HEK293 (cell line): ENCODE measurements around the gene GNB2.

ENCODE experiments used
- CTCF ChIA-PET: fragments of 350-600 bp; formaldehyde crosslinking; extraction: SDS; loops from one replicate; lab custom pipeline; 2021; ENCODE audit warnings: antibody characterized with exemption; lab: Yijun Ruan, JAX
- POLR2A ChIA-PET: fragments of 300-600 bp; formaldehyde crosslinking; extraction: SDS; loops from one replicate; lab custom pipeline; 2020; ENCODE audit warnings: antibody characterized with exemption, inconsistent platforms; lab: Yijun Ruan, JAX
- H3K27ac ChIP-seq: fragments of 200-500 bp; sonication (Bioruptor generic); 2 replicates; pipeline ENCODE4 v1.5.1; 2014; ENCODE audit warnings: low read depth, low read length, control low read depth, inconsistent platforms; ENCODE audit errors: extremely low read depth
- H3K36me3 ChIP-seq, 2 experiments: fragments of 200-500 bp in 1 of 2; sonication (Bioruptor generic) in 1 of 2; 1 replicate in 1 of 2; 2 replicates in 1 of 2; pipeline ENCODE4 v1.5.1; 2014 to 2017; ENCODE audit warnings: inconsistent platforms in 2 of 2, low read length in 2 of 2; ENCODE audit not compliant: control insufficient read depth in 2 of 2, insufficient read depth in 1 of 2
- H3K4me1 ChIP-seq: fragments of 200-500 bp; sonication (Bioruptor generic); 2 replicates; pipeline ENCODE4 v1.5.1; 2014; ENCODE audit warnings: mild to moderate bottlenecking, low read length, inconsistent platforms; ENCODE audit not compliant: control insufficient read depth, insufficient read depth
- H3K4me3 ChIP-seq: 2 replicates; pipeline ENCODE4 v1.5.1; 2011; ENCODE audit warnings: low read depth, mild to moderate bottlenecking, control low read depth, low read length, moderate library complexity
- H3K9me3 ChIP-seq: fragments of 200-500 bp; sonication (Bioruptor generic); 2 replicates; pipeline ENCODE4 v1.5.1; 2014; ENCODE audit warnings: low read depth, low read length, inconsistent platforms; ENCODE audit not compliant: control insufficient read depth, insufficient read depth
- BCL11B ChIP-seq: fragments of 450-650 bp; formaldehyde crosslinking; IDR thresholded peaks from 2 replicates; pipeline ENCODE4 v1.5.1; 2016; ENCODE audit warnings: low read depth, missing biosample characterization, missing genetic modification characterization
- ELK4 ChIP-seq: IDR thresholded peaks from 2 replicates; pipeline ENCODE4 v1.6.1; 2011; ENCODE audit warnings: mild to moderate bottlenecking, low read depth, low read length, borderline replicate concordance
- GLIS2 ChIP-seq: fragments of 450-650 bp; formaldehyde crosslinking; IDR thresholded peaks from 2 replicates; pipeline ENCODE4 v1.5.1; 2016; ENCODE audit warnings: missing biosample characterization, missing genetic modification characterization
- PRDM10 ChIP-seq: fragments of 450-650 bp; formaldehyde crosslinking; IDR thresholded peaks from 2 replicates; pipeline ENCODE4 v1.5.1; 2016; ENCODE audit warnings: missing biosample characterization, missing genetic modification characterization
- SCRT2 ChIP-seq: fragments of 450-650 bp; formaldehyde crosslinking; IDR thresholded peaks from 2 replicates; pipeline ENCODE4 v1.5.1; 2016; ENCODE audit warnings: missing biosample characterization, missing genetic modification characterization
- ZBTB44 ChIP-seq: fragments of 450-650 bp; IDR thresholded peaks from 2 replicates; pipeline ENCODE4 v1.5.1; 2018; ENCODE audit warnings: missing biosample characterization, mild to moderate bottlenecking, missing genetic modification characterization
- ZNF600 ChIP-seq: fragments of 450-650 bp; formaldehyde crosslinking; IDR thresholded peaks from 2 replicates; pipeline ENCODE4 v1.5.1; 2016; ENCODE audit warnings: missing biosample characterization, missing genetic modification characterization
- ZNF610 ChIP-seq: fragments of 450-650 bp; formaldehyde crosslinking; IDR thresholded peaks from 2 replicates; pipeline ENCODE4 v1.5.1; 2016; ENCODE audit warnings: missing biosample characterization, missing genetic modification characterization, borderline replicate concordance
- TF ChIP-seq, protein P1 (sequence below): fragments of 450-650 bp; formaldehyde crosslinking; IDR thresholded peaks from 2 replicates; pipeline ENCODE4 v1.5.1; 2016; ENCODE audit warnings: missing biosample characterization, missing genetic modification characterization

GNB2 gene

DNA sequence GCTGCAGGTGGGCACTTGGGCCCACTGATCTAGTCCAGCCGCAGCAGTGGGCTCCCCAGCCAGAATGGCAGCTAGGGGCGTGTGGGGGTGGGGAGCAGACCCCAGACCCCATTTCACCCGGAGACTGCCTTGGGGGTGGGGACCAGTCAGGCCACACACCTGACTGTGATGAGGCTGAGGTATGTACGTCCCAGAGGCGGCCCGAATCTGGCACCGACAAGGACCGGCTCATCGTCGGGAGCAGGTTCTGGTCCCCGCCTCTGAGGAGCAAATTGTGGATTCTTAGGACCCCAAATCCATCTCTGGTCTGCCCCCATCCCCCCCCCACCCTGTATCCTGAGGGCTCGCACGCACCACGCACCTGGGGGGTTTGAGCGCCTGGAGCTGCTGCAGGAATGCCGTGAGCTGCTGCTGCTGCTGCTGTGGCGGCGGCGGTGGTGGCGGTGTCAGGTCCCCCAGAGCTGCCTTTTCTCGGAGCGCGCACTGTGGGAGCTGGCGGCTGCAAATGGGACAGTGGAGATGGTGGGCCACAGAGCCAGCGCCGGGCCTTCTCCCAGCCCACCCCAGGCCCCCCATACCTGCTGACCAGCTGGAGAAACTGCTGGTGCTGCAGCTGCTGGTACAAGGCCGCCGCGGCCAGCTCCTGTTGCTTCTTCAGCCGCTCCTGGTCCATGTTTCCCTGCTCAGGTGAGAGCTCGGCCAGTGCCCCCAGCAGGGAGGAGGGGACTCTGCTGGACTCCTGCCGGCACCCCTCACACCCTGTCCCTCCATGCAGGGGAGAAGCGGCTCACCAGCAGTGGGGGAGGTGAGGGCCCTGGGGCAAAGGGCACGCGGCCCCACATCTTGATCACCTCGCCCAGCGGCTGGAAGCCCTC lies 10.4 kb downstream of the GNB2 start:
- Histone ChIP-seq H3K36me3 (peaks cover 0 to 92% of the 10 kb centered on the region in 2 experiments; a peak in 2 of 3 replicates), H3K27ac (no peak overlapping the region), H3K9me3 (no peaks in the 10 kb centered on the region), H3K4me3 (no peak overlapping the region)
- POLR2A ChIA-PET, result interaction anchor here (1.4 kb wide), 1 partner anchor 9 kb away, joined by 5 read pairs; no protein-coding TSS in a partner anchor
- TF ChIP-seq PRDM10 (tag by site-specific recombination) (peak; percentile 6; the same call in 1 of the 2 replicates), GLIS2 (tag by site-specific recombination) (peak; percentile 15; the same call in 1 of the 2 replicates), SCRT2 (tag by site-specific recombination) (peak; percentile 46), ZNF610 (tag by site-specific recombination) (no peak), ELK4 (no peak), BCL11B (tag by site-specific recombination) (0 out of 2 replicates have a peak, but pooled peaks have one; percentile 22)
- TF ChIP-seq, protein P1, sequence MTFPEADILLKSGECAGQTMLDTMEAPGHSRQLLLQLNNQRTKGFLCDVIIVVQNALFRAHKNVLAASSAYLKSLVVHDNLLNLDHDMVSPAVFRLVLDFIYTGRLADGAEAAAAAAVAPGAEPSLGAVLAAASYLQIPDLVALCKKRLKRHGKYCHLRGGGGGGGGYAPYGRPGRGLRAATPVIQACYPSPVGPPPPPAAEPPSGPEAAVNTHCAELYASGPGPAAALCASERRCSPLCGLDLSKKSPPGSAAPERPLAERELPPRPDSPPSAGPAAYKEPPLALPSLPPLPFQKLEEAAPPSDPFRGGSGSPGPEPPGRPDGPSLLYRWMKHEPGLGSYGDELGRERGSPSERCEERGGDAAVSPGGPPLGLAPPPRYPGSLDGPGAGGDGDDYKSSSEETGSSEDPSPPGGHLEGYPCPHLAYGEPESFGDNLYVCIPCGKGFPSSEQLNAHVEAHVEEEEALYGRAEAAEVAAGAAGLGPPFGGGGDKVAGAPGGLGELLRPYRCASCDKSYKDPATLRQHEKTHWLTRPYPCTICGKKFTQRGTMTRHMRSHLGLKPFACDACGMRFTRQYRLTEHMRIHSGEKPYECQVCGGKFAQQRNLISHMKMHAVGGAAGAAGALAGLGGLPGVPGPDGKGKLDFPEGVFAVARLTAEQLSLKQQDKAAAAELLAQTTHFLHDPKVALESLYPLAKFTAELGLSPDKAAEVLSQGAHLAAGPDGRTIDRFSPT (tag by site-specific recombination), result peak; percentile 52; the same call in 1 of the 2 replicates
- TF ChIP-seq, all 188 proteins: peak for 5
- CTCF ChIA-PET, result interaction anchor here (0.6 to 1.4 kb wide), 3 partner anchors 8 to 215 kb away, joined by 3 to 11 read pairs (median 3); no protein-coding TSS in a partner anchor
- peaks cover 6% of the 10 kb centered on the region; the same call in 1 of the 2 replicates for H3K4me1 ChIP-seq

DNA sequence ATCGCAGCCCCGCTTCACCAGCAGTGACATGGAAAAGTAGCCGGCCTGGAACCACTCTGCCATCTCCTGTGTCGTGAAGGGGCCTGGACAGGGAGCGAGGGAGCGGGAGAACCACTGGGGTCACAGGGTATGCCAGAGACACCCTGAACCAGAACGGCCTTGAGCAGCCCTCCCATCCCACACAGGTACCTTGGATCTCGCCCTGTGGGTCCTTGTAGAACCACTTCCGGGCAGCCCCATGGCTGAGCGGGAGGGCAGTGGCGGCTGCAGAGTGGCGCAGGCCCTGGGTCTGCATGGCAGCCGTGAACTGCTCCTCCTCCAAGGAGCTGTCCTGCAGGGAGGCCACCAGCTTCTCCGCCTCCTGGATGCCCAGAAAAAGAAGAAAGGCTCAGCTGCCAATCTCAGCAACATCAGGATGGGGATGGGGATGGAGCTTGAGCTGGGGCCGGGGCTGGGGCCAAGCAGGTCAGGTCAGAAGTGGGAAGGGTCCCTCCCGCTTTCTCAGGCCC lies 11.0 kb downstream of the GNB2 start:
- H3K4me3 ChIP-seq, result no peak overlapping the region
- peaks cover 0 to 94% of the 10 kb centered on the region in 2 experiments; a peak in 2 of 3 replicates for H3K36me3 ChIP-seq
- H3K27ac ChIP-seq, result no peak overlapping the region
- ChIA-PET POLR2A (interaction anchor here (1.2 kb wide), 1 partner anchor 21 kb away, joined by 3 read pairs; the partner anchor contains the start of gene POP7), CTCF (interaction anchor here (0.6 kb wide), 1 partner anchor 216 kb away, joined by 3 read pairs; no protein-coding TSS in a partner anchor)
- H3K4me1 ChIP-seq, result peaks cover 1% of the 10 kb centered on the region; the same call in 1 of the 2 replicates
- peak; percentile 51; the same call in 1 of the 2 replicates for TF ChIP-seq ZNF600 (tag by site-specific recombination)
- no peak for TF ChIP-seq ZBTB44 (tag by site-specific recombination)
- H3K9me3 ChIP-seq, result no peaks in the 10 kb centered on the region
